ENCODE data around the gene ADI1.

ADI1 gene

GRCh38 chr2:3522961-3523421 lies 3.7 kb upstream of the ADI1 start:
- TF ChIP-seq REST (IDR thresholded peaks at IDR 0.05; ENCODE audit: low read depth) (no peak), MAX (IDR thresholded peaks at IDR 0.05) (no peak), YY1 (IDR thresholded peaks at IDR 0.05; ENCODE audit: low read depth) (no peak), EP300 (IDR thresholded peaks at IDR 0.05; ENCODE audit: borderline replicate concordance) (no peak), CEBPB (IDR thresholded peaks at IDR 0.05) (no peak), USF1 (IDR thresholded peaks at IDR 0.05) (no peak), TCF12 (IDR thresholded peaks at IDR 0.05; ENCODE audit: low read depth) (no peak), EGR1 (IDR thresholded peaks at IDR 0.05) (no peak)

- no peak for TF ChIP-seq REST (IDR thresholded peaks at IDR 0.05; ENCODE audit: low read depth)
- no peak for TF ChIP-seq NFIC (IDR thresholded peaks at IDR 0.05)
- no peak for TF ChIP-seq CREB1 (IDR thresholded peaks at IDR 0.05; ENCODE audit: low read depth)
- no peak for TF ChIP-seq FOXM1 (IDR thresholded peaks at IDR 0.05; ENCODE audit: borderline replicate concordance, low read depth)
- no peak for TF ChIP-seq USF1 (IDR thresholded peaks at IDR 0.05)
- TF ChIP-seq TAF1 (IDR thresholded peaks at IDR 0.05; ENCODE audit: low read depth), result no peak
- TF ChIP-seq ZBTB7A (IDR thresholded peaks at IDR 0.05; ENCODE audit: low read depth), result no peak
- TF ChIP-seq EP300 (IDR thresholded peaks at IDR 0.05; ENCODE audit: borderline replicate concordance), result no peak
- TF ChIP-seq TCF12 (IDR thresholded peaks at IDR 0.05; ENCODE audit: low read depth), result no peak
- TF ChIP-seq MAX (IDR thresholded peaks at IDR 0.05), result no peak
- TF ChIP-seq TEAD4 (IDR thresholded peaks at IDR 0.05), result no peak
These were observed 1.3 kb upstream of the ADI1 start for GRCh38 chr2:3520591-3520990.

- TF ChIP-seq USF1 (IDR thresholded peaks at IDR 0.05) (no peak), YY1 (IDR thresholded peaks at IDR 0.05; ENCODE audit: low read depth) (no peak), EGR1 (IDR thresholded peaks at IDR 0.05) (0 out of 2 replicates have a peak, but pooled peaks have one; percentile 19), RAD21 (IDR thresholded peaks at IDR 0.05; ENCODE audit: low read depth) (no peak), TAF1 (IDR thresholded peaks at IDR 0.05; ENCODE audit: low read depth) (peak; percentile 70; the same call in 1 of the 2 replicates), TCF12 (IDR thresholded peaks at IDR 0.05; ENCODE audit: low read depth) (no peak), TEAD4 (IDR thresholded peaks at IDR 0.05) (no peak), EP300 (IDR thresholded peaks at IDR 0.05; ENCODE audit: borderline replicate concordance) (peak; percentile 34; the same call in 1 of the 2 replicates), CREB1 (IDR thresholded peaks at IDR 0.05; ENCODE audit: low read depth) (no peak), REST (IDR thresholded peaks at IDR 0.05; ENCODE audit: low read depth) (no peak), FOXM1 (IDR thresholded peaks at IDR 0.05; ENCODE audit: borderline replicate concordance, low read depth) (no peak), CEBPB (IDR thresholded peaks at IDR 0.05) (no peak), ZBTB7A (IDR thresholded peaks at IDR 0.05; ENCODE audit: low read depth) (no peak; the same call in 1 of the 2 replicates), MAX (IDR thresholded peaks at IDR 0.05) (no peak), NFIC (IDR thresholded peaks at IDR 0.05) (0 out of 2 replicates have a peak, but pooled peaks have one; percentile 36)
These were observed 656 bp downstream of the ADI1 start for GRCh38 chr2:3518496-3519254.

Measured in Ishikawa (cell line).